HG02642 (cell line): Measurements from ENCODE around the gene GPC6.

Experiments used
- ATAC-seq: cut with Tn5 transposase; IDR thresholded peaks from one replicate; pipeline ENCODE4 v1.9.1; 2021; ENCODE audit warnings: mild to moderate bottlenecking; ENCODE audit not compliant: unreplicated experiment, poor library complexity

The GPC6 gene

GRCh38 chr13:94431574-94431973 is 1205.0 kb downstream of the GPC6 start:
- no peak for ATAC-seq

GRCh38 chr13:94431987-94432386 is 1205.4 kb downstream of the GPC6 start:
- ATAC-seq: no peak

GRCh38 chr13:94433055-94433961 is 1206.7 kb downstream of the GPC6 start:
- ATAC-seq: peak; percentile 64

- peak; percentile 61 for ATAC-seq
Observed at GRCh38 chr13:94435604-94436226, 1209.1 kb downstream of the GPC6 start.

- ATAC-seq: no peak
Observed at GRCh38 chr13:94444826-94445225, 1218.2 kb downstream of the GPC6 start.

GRCh38 chr13:94454334-94454733 is 1227.7 kb downstream of the GPC6 start:
- no peak for ATAC-seq

GRCh38 chr13:94454906-94455305 is 1228.3 kb downstream of the GPC6 start:
- no peak for ATAC-seq

GRCh38 chr13:94455414-94455813 is 1228.8 kb downstream of the GPC6 start:
- no peak for ATAC-seq
